RWPE1 (cell line): ENCODE data around the gene C4orf54.

Source experiments
- CTCF ChIA-PET: fragments of 350-600 bp; sonication (Branson Sonifier 250); formaldehyde crosslinking; extraction: SDS; loops from one replicate; lab custom pipeline; 2021; lab: Yijun Ruan, JAX
- POLR2A ChIA-PET: fragments of 400-600 bp; formaldehyde crosslinking; extraction: SDS; loops from one replicate; lab custom pipeline; 2020; ENCODE audit warnings: antibody characterized with exemption; ENCODE audit not compliant: low non-redundant PET; lab: Yijun Ruan, JAX
- DNase-seq: peaks from one replicate; pipeline ENCODE4 v3.0.0; 2012; ENCODE audit warnings: low spot score
- H3K27ac ChIP-seq: fragments of 450-650 bp; 2 replicates; pipeline ENCODE4 v1.5.1; 2017
- TF ChIP-seq, protein P1 (sequence below): fragments of 450-650 bp; conservative IDR thresholded peaks from 2 replicates; pipeline ENCODE4 v1.5.1; 2017; ENCODE audit warnings: low read depth, mild to moderate bottlenecking

C4orf54 gene

DNA sequence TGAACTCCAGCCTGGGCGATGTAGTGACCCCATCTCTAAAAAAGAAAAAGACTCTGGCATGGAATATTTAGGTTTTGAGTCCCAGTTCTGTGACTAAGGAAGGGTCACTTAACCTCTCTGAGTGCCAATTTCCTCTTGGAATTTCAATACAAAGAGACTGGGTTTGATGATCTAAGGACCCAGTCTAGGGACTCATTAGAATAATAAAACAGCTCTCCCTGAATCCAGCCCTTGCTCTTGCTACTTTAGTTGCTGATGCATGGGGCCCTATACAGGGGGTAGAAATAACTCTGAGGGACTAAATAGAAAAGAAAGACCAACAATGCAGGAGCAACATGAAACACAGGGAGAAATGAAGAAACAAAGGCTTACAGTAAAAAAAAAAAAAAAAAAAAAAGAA, 12.6 kb downstream of the C4orf54 start:
- TF ChIP-seq, protein P1, sequence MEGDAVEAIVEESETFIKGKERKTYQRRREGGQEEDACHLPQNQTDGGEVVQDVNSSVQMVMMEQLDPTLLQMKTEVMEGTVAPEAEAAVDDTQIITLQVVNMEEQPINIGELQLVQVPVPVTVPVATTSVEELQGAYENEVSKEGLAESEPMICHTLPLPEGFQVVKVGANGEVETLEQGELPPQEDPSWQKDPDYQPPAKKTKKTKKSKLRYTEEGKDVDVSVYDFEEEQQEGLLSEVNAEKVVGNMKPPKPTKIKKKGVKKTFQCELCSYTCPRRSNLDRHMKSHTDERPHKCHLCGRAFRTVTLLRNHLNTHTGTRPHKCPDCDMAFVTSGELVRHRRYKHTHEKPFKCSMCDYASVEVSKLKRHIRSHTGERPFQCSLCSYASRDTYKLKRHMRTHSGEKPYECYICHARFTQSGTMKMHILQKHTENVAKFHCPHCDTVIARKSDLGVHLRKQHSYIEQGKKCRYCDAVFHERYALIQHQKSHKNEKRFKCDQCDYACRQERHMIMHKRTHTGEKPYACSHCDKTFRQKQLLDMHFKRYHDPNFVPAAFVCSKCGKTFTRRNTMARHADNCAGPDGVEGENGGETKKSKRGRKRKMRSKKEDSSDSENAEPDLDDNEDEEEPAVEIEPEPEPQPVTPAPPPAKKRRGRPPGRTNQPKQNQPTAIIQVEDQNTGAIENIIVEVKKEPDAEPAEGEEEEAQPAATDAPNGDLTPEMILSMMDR = no peak
- ChIA-PET POLR2A (no interaction called here), CTCF (no interaction called here)
- DNase-seq = no peak
- H3K27ac ChIP-seq = no peak overlapping the region

DNA sequence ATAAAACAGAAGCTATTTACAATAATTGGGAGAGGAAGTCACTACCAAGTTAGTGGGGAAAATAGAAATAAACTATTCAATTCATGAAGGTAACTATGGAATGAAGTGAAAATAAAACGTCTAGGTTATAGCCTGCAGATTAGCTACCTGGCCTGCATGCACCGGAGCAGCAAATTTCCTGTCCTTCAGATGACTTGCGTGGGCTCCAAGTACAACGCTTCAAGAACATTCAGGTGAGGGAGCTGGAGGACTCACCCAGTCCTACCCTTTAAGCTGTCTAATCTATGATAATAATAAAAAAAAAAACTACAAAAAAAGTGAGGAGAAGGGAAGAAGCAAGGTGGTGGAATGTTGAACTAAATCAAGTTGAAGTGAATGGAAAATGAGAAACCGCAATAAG, 13.2 kb downstream of the C4orf54 start:
- no peak for DNase-seq
- ChIA-PET CTCF (no interaction called here), POLR2A (no interaction called here)
- TF ChIP-seq, protein P1 = no peak
- H3K27ac ChIP-seq = no peak overlapping the region

DNA sequence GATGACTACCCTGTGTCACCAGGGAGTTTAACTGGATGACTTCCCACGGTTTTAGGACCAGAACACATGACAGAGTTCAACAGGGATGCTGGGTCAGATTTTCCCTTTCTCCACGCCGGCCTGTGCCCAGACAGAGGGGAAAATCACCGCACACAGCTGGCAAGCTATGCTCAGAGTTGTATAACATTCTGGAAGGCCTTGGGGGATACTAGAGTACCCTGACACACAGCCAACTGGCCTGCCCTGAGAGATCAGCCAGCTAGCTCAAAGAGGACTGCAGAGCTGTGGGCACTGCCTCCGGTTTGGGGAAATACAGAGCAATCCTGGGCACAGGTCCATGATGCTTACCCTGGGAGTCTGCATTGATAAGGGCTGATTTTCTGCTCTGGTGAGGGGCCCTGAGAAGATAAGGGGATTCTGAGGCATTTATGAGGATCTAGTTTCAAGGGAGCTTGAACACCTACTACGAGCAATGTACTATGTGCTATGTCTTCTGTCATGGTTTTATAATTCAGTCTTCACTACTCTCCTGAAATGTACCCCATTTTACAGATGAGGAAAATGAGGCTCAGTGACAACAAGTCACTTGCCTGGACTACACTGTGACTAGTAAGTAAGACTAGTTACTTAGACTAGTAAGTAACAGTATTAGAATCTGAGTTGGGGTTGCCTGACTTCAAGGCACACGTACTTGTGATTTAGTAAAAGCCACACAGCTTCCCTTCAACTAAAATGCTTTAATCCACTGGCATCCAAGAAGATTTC, 14.7 kb downstream of the C4orf54 start:
- H3K27ac ChIP-seq = no peak overlapping the region
- DNase-seq = no peak
- ChIA-PET POLR2A (no interaction called here), CTCF (interaction anchor here (0.6 kb wide), 1 partner anchor 715 kb away, joined by 3 read pairs; no protein-coding TSS in a partner anchor)
- TF ChIP-seq, protein P1 = no peak

DNA sequence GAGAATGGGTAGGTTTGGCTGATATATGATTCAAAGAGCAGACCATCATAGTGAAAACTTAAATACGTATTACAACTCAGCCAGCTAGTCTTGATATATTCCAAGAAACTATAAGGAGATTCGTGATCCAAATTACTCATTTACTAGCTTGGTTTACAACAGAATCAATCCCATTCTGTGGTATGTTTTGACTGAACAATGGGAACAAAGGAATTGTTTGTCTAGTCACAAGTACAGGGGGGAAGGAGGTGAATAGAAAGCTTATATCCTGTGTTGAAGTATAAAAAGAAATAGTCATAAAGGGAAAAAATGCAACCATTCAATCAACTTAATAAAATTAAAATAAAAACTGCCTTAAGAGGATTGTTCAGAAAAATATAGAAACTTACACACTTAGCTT, 17.0 kb downstream of the C4orf54 start:
- TF ChIP-seq, protein P1 = no peak
- ChIA-PET CTCF (interaction anchor here (0.7 kb wide), 1 partner anchor 1166 kb away, joined by 3 read pairs; no protein-coding TSS in a partner anchor), POLR2A (no interaction called here)
- DNase-seq = no peak
- no peak overlapping the region for H3K27ac ChIP-seq

DNA sequence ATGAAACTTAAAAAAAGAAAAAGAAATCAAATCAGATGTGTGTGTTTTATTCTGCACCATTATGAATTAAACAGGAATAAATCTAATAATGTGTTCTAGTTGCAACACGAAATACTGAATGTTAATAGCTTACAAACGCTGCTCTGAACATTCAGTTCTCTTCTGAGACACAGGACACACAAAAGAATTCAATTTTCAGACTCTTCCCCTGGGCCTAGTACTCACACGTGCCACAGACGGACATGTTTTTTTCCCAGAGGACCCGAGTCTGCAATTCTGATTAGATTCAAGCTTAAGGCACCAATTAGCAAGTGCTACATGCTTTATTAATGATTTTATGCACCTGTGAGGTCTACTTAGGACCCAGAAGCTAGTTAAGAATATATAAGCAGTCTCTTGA, 20.5 kb downstream of the C4orf54 start:
- CTCF ChIA-PET = no interaction called here

DNA sequence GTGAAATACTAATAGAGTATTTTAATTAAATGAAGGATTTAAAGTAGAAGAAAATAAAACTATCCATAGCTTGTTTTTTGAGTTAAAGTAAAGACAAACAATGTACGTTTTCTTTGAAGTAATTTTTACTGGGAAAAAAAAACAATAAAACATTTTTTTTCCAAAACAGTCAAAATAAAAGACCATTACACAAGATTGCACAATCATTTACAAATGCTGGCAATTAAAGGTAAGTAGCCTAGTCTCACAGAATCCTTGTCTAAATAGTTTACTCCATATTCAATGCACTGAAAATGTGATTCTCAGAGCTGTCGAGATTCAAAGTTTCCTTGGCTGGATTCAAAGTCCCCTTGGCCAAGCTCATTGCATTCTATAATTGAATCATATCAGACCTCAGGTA, 21.2 kb downstream of the C4orf54 start:
- TF ChIP-seq, protein P1 = no peak
- ChIA-PET CTCF (no interaction called here), POLR2A (no interaction called here)
- no peak overlapping the region for H3K27ac ChIP-seq
- DNase-seq = no peak

More for the DNA sequence above, 20.5 kb downstream of the C4orf54 start:
- POLR2A ChIA-PET = no interaction called here
- TF ChIP-seq, protein P1 = no peak
- no peak overlapping the region for H3K27ac ChIP-seq
- no peak for DNase-seq
